Left renal pelvis (tissue), 4 donors: ENCODE results near the gene OSER1. TPM values are rescaled to one million over a fixed set of nuclear protein-coding genes. Genes with fewer than 3 reads are reported as not detected.
A peak's percentile ranks its signal among the peaks of the same experiment; 100 is the strongest.

ENCODE experiments used
- DNase-seq, 4 donors: peaks; one replicate each; pipeline ENCODE4 v3.0.0-alpha.2; 2013; ENCODE audit warnings: low read depth in 4 of 4, low spot score in 3 of 4
- polyA plus RNA-seq, 4 donors: library from polyadenylated mRNA; unstranded; fragments of 120-200 nt; gene quantifications; one replicate each; pipeline ENCODE4 v1.2.1, GENCODE V29; 2013; ENCODE audit not compliant: insufficient read length in 4 of 4

The OSER1 gene
- polyA plus RNA-seq, 4 donors, result 40.6 to 52.0 (median 48.5) TPM

DNA sequence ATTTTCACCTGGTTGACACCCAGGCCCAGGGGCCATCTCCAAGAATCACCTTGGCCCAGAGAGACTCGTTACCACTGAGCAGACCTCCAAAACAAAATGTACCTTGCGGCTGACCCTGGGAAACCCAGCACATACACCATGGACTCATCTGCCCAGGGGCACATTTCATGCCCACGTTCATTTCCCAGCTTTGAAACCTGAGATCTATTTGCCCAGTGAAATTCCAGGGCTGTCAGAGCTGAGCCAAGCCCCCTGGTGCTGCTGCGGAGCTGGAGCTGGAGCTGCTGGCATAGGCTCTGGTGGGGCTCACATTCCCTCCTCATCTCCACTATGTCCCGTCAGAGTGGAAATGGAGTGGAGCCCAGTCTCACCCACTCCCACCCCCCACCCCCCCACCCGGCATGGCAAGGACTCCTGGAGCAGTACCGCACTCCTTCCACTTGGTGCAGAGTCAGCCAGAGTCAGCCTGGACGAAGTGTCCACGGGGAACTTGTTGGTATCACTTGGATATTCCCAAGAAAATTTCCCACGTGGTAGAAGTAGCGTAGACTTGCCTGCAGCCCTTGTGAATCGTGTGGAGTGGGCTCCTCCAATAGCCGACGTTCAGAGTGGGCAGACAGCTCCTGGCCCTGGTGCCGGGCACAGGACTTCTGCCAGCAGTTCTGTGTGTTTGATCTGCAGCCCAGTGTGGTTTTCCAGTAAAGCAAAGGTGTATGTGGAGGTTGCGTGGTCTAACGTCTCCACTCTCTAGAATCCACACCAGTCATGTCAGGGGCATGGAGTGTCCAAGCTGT, 18.1 kb upstream of the OSER1 start:
- DNase-seq, result no peak

DNA sequence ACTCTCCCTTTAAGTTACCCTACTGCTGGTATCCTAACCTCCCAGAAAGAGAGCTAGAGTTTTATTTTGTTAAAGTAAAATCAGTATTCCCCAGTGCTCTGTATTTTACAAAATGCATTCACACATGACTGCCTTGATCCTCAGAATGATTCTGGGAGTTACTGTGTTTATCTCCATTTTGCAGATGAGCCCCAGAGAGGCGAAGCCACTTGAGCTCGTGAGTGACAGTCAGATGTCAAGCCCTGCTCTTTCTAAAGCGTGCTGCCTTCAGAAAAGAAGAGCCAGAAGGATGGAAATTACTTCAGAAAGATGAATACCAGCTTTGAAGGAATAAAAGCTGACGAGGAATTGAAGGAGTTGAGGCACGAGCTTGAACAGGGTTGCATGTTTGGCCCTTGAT, 14.1 kb upstream of the OSER1 start:
- DNase-seq, result no peak

DNA sequence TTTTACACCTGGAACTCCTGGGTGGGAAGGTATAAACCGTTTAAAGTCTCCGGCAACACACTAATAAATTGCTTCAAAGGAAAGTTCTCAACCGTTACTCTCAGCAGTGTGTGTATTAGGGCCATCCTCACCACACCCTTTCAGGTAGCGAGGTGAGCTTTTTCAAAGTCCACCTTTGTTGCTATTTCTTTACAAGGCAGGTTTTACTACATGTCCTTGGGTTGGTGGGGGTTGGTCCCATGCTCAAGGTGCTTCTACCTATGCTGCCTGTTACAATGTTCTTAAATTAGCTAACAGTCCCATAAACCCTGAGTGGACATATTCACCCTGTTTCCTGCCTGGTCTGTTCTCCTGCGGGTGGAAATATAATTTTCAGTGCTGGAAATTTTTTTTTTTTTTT, 13.2 kb upstream of the OSER1 start:
- DNase-seq, result no peak

DNA sequence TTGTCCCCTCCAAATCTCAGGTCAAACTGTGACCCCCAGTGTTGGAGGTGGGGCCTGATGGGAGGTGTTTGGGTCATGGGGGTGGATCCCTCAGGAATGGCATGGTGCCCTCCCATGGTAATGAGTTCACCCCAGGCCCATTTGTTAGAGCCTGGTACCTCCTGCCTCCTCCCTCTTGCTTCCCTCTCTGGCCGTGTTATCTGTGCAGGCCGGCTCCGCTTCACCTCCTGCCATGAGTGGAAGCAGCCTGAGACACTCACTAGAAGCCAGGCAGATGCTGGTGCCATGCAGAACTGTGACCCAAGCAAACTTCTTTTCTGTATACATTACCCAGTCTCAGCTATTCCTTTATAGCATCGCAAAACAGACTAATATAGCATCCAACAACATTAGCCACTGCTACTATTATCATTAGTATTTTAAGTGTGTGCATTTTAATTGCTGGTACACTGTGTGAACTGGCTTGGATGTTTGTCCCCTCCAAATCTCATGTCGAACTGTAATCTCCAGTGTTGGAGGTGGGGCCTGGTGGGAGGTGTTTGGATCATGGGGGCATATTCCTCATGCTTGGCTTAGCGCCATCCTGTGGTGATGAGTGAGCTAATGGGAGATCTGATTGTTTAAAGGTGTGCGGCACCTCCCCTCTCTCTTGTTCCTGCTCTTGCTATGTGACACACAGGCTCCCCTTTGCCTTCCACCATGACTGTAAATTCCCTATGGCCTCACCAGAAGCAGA, 12.2 kb upstream of the OSER1 start:
- no peak for DNase-seq

DNA sequence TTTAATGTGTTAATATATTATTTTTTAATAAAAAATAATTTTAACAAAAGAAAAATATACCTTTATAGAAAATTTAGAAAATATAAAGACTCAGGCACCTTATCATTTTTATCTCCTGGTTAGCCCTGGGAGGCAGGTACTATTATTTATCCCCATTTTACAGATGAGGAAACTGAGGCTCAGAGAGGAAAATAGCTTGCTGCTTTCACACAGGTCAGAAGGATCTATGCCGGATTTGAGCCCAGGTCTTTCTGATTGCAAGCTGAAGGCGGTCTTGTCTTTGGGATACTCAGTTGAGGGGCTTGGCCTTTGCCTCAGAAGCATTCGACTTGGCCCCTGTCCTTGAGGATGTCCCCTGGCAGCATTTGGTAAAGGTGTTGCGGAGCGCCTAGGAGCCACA, 11.5 kb upstream of the OSER1 start:
- no peak for DNase-seq

DNA sequence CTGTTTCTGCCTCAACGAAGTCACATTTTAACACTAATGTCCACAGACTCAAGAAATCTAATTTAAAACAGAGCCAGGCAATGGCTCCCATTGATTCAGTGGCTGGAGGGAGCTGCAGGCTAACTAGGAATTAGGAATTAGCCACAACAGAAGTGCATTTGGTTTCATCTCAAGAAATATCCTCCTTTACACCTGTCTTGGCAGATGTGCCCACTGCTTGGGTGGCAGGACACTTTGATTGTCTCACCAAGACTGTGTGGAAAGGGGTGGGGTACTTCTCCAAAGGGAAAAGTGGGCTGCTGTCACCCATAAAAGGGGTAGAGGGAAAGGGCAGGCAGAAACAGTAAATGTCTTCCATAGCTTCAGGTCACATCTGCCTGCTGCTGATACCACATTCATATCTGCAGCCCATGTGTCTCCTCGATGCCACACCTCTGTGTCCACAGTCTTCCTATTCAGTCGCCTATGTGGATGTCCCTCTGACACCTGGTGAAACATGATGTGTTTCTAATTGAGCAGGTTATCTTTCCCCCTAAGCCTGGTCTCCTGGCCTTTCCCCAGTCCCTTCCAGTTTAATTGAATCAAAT, 10.9 kb upstream of the OSER1 start:
- DNase-seq, result no peak

DNA sequence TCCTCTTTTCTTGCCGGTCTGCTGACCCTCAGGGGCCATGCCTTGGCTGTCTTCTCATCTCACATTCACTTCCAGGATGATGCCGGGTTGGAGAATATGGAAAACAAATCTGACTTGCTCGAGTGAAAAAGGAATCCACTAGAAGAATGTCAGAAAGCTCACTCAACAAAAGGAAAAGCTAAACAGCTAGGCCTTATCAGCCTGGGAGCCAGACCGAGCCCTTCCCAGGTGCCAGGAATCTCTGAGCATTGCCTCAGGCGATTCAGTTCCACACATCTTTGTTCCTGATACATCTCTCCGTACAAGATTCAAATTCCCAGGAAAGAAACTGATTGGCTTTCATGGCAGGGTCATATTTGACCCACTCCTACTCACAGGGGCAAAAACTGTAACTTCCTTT, 9.2 kb upstream of the OSER1 start:
- no peak for DNase-seq

DNA sequence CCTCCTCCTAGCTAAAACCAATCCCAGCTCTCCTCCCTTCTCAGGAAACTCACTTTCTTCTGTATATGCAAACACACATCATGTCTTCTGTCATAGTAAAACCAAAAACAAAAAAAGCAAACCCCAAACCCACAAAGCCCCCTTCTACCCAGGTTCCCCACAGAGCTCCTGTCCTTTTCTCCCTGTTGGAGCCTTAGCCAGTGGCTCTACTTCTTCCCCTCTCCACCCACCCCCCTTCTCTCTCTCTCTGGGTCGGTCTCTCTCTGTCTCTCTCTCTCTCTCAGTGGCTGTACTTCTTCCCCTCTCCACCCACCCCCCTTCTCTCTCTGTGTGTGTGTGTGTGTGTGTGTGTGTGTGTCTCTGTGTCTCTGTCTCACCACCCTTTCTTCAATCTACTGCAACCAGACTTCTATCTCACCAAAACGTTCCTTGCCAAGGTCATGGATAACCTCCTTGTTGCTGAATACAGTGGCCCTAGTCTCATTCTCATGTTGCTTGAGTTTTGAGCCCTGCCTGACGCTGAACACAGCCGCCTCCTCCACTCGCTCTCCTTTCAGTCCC, 8.7 kb upstream of the OSER1 start:
- DNase-seq, result no peak

DNA sequence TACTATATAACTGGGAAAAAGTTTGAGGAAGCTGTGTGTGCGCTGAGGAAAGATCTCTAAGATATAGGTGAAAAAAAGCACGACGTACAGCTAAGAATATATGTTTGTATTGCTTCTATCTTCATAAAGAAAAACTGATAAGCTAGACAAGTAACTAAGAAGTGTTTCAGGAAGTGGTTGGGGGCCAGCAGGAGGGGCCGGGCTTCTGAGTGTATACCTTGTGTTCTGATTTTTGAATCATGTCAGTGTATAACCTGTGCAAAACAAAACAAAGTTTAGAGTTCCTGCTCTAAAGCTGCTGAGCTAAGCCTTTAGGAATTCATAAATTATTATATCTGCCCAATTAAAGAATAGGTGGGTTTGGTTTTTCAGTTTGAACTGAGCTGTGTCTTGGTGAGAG, 7.9 kb upstream of the OSER1 start:
- DNase-seq, result no peak

DNA sequence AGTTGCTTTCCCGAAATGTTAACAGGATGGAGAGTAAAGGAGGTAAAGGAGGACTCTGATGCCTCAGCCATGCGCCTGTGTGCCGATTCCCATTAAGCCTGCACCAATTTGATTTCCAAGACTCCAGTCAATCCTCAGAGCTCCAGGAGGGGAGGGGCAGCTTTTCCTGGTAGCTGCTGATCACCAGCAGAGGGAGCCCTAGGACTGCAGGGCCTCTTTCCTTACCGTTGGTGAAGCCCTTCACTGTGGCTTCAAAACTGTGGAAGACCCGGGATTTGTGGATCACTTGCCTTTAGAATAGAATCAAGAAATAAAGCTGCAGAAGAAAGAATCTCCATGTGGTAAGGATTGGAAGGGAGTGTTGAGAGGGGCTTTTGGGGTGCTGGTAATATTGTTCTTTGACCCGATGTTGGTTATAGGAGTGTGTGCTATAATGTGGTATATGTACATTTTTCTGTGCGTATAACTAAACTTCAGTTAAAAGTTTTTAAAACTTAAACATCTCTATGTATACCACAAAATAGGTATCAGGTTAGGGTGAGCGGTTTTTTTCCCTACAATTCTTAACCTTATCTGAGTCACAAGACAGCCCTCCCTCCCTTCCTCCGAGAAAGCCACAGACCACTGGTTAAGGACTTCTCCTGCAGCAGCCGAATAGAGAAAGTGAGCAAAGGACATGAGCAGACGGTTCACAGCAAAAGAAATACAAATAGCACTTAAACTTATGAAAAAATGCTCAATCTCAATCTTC, 6.9 kb upstream of the OSER1 start:
- DNase-seq, result no peak

DNA sequence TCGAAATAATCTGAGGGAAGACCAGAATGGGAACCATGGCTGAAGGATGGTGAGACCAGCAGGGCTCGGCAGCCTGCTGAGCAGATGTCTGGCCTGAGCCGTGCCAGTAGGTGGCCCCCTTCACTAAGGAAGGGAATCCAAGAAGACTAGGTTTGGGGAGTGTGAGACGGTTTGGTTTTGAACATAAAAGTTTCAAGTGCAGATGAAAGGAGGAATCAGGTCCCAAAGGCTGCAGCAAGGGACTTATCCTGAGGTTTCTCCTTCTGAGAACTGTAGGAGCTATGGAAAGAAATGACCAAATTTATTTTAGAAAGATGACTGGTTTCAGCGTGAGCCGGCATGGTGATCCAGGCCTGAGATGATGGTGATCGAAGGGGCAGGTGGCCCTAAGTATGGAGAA, 4.6 kb upstream of the OSER1 start:
- peak in 1 of 4 donors; percentile 47 for DNase-seq

DNA sequence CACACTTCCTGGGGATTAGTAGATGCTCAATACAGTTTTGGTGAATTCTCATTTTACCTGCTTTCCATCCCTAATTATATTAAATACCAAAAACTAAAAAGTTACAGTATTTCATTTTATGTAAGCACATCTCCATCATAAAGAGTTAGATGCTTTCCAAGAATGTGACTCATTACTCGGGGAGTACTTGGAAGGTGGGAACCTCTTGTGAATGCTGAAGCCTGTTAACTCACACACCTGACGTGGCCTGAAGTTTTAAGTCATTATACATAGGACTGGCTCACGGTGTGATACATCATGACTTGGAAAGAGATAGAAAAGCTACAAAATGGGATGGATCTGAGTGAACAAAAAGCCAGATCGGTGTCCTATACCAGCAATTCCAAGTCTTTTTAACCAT, 2.2 kb upstream of the OSER1 start:
- DNase-seq, result no peak

DNA sequence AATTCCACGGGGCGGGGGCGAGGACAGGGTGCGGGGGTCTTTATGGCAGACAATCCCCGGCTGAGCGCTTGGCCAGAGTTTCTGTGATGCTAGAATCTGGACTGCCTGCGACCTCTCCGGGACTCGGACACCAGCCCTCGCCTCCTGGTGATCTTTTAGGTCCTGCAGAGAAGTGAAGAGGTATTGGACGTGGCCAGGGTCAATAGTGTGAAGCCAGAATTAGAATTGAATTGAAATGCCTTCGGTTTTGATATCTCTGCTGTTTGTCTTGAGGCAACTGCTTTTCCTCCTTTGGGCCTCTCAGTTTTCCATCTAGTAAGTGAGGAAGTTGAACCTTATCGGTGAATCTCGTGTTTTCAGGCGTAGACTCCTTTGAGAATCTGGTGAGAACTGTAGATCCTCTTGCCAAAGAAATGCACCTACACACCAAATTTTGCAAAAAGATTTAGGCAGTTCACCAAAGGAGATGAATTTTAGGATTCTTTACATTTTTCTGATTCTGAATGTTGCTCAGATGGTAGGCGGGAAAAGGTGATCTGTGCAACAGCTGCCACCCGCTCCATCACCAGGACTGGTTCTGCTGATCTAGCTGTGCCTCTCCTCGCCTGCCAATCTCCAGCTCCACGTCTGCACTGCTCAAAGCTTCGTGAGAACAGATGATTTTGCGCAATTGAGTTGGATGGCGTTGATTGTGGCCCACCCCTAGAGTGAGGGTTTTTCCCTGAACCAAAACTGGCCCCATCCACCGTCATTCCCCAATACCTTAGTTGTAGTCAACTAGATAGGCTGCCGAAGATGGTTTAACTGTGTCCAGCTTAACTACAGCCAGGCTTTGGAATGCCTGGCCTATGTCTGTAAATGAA, 837 bp upstream of the OSER1 start:
- DNase-seq, result no peak

DNA sequence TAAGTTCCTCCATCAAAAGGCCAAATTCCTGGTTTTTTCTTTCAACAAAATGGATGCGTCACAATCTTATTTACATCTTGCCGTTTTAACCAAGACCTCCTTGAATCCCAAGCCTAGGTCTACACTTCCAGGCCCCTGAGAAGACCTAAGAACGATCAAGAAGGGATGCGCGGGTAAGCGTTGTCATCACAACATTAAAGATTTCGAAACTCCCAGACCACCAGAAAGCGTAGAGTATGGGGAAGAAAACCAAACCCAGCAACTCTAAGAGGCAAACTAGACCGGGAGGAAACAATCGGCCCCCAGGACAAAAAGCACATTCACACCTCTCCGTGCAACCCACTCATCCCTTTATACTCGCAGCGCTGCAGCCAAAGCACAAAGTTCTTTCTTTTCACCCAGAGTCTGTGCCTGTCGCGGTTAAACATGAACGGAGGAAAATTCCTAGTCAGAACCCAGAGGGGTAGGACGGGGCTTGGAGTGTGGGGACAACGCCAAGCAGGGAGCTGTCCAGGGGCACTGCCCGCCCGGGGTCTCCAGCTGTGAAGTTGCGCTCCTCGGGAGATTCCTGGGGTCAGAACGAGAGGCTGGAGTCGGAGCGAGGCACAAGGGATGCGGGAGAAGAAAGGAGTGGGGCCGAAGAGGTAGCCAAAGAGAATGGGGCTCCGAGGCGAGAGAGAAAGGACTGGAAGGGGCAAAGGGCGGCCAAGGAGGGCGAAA, 725 bp downstream of the OSER1 start:
- no peak for DNase-seq

DNA sequence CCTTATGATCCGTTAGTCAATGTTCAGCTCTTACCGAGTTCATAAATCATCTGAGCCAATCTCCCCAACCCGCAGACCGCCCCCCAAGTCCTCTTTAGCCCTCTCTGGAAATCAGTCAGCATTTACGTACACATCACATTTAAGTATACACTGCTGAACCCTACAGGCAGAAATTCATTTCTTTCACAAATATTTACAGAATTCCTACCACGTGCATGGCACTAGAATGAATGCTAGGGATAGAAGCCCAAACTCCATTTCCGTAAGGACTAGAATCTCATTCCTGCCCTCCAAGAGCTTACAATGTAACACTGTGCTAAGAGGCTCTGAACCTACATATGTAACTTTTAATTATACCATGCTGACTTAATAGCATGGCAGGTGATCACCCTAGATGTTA, 1.8 kb downstream of the OSER1 start:
- DNase-seq, result no peak

DNA sequence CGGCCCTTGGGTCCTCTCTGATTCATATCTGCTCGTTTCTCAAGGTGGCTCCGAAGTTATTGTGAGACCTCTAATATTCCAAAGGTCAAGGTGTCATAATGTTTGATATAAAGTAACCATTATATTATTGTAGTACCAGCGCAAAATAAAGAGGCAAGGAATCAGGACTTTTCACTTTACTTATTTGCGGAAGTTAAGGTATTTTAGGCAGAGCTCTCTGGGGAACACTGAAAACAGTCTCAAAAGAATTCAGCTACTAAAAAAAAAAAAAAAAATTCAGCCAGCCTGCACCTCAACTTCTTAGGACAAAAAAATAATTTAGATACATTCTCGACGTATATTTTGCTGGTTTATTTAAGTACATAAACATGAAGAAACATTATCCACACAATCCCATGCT, 2.4 kb downstream of the OSER1 start:
- no peak for DNase-seq

DNA sequence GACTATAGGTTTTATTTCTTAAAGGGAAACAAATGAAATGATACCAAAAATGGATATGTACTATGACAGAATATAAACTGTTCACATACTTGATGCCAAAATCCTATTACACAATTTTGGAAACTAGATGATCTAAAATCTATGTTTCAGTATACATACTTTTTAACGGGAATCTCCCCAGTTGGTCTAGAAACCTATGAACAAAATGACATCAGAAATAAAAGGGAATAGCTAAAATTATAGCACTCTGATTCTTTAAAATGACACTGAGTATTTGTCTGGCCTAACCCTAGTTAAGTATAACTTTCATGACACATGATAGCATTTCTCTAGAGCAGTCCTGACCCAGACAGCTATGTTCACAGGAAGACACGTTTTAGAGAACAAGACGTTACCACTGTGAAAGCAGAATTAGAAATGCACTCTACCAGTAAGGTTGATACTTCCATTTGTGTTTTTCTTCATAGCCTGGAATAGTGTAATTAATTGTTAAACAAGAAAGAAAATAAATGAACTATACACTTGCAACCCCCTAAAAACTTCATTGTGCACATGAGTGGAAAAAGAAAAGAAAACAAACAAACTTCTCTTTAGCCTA, 3.3 kb downstream of the OSER1 start:
- DNase-seq, result no peak

DNA sequence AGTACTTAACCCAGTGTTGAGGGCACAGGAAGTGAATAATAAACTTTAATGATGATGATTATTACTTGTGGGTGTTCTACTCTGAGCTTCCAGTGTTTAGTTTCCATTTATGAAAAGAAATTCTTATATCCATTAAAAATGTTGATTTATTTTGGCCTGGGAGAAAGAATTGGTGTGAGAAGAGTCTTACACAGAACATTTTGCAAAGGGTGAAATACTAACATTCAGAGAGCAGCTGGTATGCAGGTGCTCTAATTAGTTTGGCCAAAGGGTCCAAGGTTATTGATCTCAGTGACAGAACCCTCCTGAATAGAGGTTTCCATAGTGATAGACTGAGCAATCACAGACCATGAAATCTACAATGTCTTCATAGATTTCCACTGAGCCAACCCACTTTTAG, 4.4 kb downstream of the OSER1 start:
- no peak for DNase-seq

DNA sequence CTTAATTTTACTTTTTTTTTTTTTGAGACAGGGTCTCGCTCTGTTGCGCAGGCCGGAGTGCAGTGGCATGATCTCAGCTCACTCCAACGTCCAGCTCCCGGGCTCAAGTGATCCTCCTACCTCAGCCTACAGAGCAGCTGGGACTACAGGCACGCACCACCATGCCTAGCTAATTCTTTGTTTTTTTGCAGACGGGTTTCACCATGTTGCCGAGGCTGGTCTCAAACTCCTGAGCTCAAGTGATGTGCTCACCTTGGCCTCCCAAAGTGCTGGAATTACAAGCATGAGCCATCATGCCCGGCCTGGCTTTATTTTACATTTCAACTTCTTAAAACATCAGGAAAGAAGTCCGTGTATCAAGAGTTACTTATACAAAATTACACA, 5.7 kb downstream of the OSER1 start:
- DNase-seq, result no peak
